A673 (cell line): ENCODE results near the gene HOXB3. TPM values are rescaled to one million over a fixed set of nuclear protein-coding genes. Genes with fewer than 3 reads are reported as not detected.

Source experiments
- BruUV-seq: library from RNA; stranded (reverse); fragments of 400-500 nt; replicated peaks from 2 replicates; lab custom pipeline; 2021; lab: Mats Ljungman, UMichigan
- CTCF ChIA-PET: fragments of 300-600 bp; sonication (Branson Sonifier 250); formaldehyde crosslinking; loops from one replicate; lab custom pipeline; 2022; ENCODE audit warnings: antibody characterized with exemption; lab: Charles Lee
- POLR2A ChIA-PET: fragments of 300-600 bp; sonication (Branson Sonifier 250); formaldehyde crosslinking; loops from one replicate; lab custom pipeline; 2022; ENCODE audit warnings: antibody characterized with exemption; ENCODE audit not compliant: low non-redundant PET; lab: Charles Lee
- DNase-seq: peaks from one replicate; pipeline ENCODE4 v3.0.0-alpha.2; 2015; ENCODE audit warnings: low spot score
- H3K27ac ChIP-seq: fragments of 200-600 bp; sonication (generic); 2 replicates; pipeline ENCODE4 v1.5.1; 2016; ENCODE audit warnings: mixed run types, low read depth, mild to moderate bottlenecking, mixed read lengths, antibody characterized with exemption, low read length; ENCODE audit not compliant: poor library complexity, severe bottlenecking
- H3K27me3 ChIP-seq: fragments of 200-600 bp; sonication (generic); replicated peaks from 2 replicates; pipeline ENCODE4 v1.6.1; 2017; ENCODE audit warnings: mixed run types, low read depth, mild to moderate bottlenecking, mixed read lengths, antibody characterized with exemption, low read length; ENCODE audit not compliant: insufficient read depth, poor library complexity
- H3K36me3 ChIP-seq: fragments of 200-600 bp; sonication (generic); 2 replicates; pipeline ENCODE4 v1.6.1; 2016; ENCODE audit warnings: mixed run types, mild to moderate bottlenecking, mixed read lengths, antibody characterized with exemption, low read length; ENCODE audit not compliant: insufficient read depth, poor library complexity, severe bottlenecking
- H3K4me1 ChIP-seq: fragments of 200-600 bp; sonication (generic); 2 replicates; pipeline ENCODE4 v1.6.1; 2017; ENCODE audit warnings: mixed run types, mild to moderate bottlenecking, mixed read lengths, antibody characterized with exemption, low read length; ENCODE audit not compliant: insufficient read depth, poor library complexity, severe bottlenecking
- H3K4me3 ChIP-seq: fragments of 200-600 bp; sonication (generic); 2 replicates; pipeline ENCODE4 v1.5.1; 2016; ENCODE audit warnings: low read depth, mixed run types, mild to moderate bottlenecking, mixed read lengths, low read length; ENCODE audit not compliant: poor library complexity, severe bottlenecking
- H3K9me3 ChIP-seq: fragments of 200-600 bp; sonication (generic); 2 replicates; pipeline ENCODE4 v1.6.1; 2016; ENCODE audit warnings: mixed run types, low read depth, mild to moderate bottlenecking, mixed read lengths, antibody characterized with exemption, low read length; ENCODE audit not compliant: poor library complexity, severe bottlenecking
- EZH2 ChIP-seq: fragments of 200-600 bp; sonication (generic); IDR thresholded peaks from 2 replicates; pipeline ENCODE4 v1.6.1; 2017; ENCODE audit warnings: borderline replicate concordance, low read depth, mild to moderate bottlenecking, mixed read lengths, antibody characterized with exemption, low read length; ENCODE audit not compliant: poor library complexity, severe bottlenecking
- intact Hi-C: fragments of 100-400 bp; cut with micrococcal nuclease; formaldehyde crosslinking; loops from one replicate; pipeline ENCODE4 v1.10.0; 2022; ENCODE audit not compliant: unreplicated experiment
- total RNA-seq: library from RNA; stranded (reverse); gene quantifications from 2 replicates; pipeline ENCODE4 v1.2.3, GENCODE V29; 2021
- TF ChIP-seq, protein P1 (sequence below): fragments of 300-800, 200-600 bp; sonication (generic); conservative IDR thresholded peaks from 2 replicates; pipeline ENCODE4 v1.5.1; 2017; ENCODE audit warnings: low read depth, mild to moderate bottlenecking, antibody characterized with exemption, low read length, moderate library complexity, mixed read lengths

HOXB3 gene
- total RNA-seq, 1 experiment from 2014 or later = 40.7 TPM

DNA sequence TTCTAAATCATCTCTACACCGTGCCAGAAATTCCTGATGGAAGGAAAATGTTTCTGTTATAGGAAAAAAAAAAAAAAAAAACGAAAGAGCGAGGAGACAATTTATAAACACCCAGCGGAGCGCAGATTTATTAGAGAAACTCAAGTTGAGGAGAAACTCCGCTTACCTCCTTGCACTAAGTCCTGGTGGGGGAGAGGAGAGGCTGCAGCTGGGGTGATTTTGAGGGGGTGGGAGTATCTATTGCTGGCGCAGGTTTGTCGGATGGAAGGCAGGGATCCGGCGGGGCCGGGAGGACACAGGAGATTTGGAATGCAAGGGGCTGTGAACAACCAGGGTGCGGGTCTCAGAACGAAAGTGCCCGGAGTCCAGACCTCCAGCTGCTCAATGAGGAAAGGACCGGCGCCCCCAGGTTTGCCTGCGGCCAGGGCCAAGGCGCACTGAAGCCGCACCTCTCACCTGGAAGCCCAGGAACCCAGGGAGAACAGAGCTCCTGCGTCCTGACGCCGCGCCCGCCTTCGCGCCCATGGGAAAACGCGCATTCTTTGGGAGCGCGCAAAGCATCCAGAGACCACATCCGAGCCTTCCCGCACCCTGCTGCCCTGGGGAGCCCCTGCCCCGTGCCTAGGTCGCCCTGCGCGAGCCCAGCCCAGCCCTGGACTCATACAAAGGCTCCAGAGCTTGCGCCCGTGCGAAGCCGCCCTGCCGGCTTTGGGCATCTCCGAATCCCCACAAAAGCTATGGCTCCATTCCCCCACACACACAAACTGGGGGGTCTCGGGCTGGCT is 27.6 kb upstream of the HOXB3 start:
- no peak overlapping the region for H3K27ac ChIP-seq
- no peak for TF ChIP-seq EZH2
- TF ChIP-seq, protein P1, sequence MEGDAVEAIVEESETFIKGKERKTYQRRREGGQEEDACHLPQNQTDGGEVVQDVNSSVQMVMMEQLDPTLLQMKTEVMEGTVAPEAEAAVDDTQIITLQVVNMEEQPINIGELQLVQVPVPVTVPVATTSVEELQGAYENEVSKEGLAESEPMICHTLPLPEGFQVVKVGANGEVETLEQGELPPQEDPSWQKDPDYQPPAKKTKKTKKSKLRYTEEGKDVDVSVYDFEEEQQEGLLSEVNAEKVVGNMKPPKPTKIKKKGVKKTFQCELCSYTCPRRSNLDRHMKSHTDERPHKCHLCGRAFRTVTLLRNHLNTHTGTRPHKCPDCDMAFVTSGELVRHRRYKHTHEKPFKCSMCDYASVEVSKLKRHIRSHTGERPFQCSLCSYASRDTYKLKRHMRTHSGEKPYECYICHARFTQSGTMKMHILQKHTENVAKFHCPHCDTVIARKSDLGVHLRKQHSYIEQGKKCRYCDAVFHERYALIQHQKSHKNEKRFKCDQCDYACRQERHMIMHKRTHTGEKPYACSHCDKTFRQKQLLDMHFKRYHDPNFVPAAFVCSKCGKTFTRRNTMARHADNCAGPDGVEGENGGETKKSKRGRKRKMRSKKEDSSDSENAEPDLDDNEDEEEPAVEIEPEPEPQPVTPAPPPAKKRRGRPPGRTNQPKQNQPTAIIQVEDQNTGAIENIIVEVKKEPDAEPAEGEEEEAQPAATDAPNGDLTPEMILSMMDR = no peak
- H3K36me3 ChIP-seq = no peaks in the 10 kb centered on the region
- H3K4me3 ChIP-seq = no peak overlapping the region
- no TSS peak for BruUV-seq
- DNase-seq = no peak
- intact Hi-C loops = loop anchor here (1.0 to 5.0 kb wide), 6 partner anchors 280 to 593 kb away; no protein-coding TSS in a partner anchor
- H3K9me3 ChIP-seq = no peaks in the 10 kb centered on the region
- ChIA-PET CTCF (interaction anchor here (0.7 to 1.2 kb wide), 4 partner anchors 16 to 425 kb away, joined by 3 to 9 read pairs (median 3); no protein-coding TSS in a partner anchor), POLR2A (no interaction called here)
- peaks cover 17% of the 10 kb centered on the region for H3K4me1 ChIP-seq
- H3K27me3 ChIP-seq = no peaks in the 10 kb centered on the region

DNA sequence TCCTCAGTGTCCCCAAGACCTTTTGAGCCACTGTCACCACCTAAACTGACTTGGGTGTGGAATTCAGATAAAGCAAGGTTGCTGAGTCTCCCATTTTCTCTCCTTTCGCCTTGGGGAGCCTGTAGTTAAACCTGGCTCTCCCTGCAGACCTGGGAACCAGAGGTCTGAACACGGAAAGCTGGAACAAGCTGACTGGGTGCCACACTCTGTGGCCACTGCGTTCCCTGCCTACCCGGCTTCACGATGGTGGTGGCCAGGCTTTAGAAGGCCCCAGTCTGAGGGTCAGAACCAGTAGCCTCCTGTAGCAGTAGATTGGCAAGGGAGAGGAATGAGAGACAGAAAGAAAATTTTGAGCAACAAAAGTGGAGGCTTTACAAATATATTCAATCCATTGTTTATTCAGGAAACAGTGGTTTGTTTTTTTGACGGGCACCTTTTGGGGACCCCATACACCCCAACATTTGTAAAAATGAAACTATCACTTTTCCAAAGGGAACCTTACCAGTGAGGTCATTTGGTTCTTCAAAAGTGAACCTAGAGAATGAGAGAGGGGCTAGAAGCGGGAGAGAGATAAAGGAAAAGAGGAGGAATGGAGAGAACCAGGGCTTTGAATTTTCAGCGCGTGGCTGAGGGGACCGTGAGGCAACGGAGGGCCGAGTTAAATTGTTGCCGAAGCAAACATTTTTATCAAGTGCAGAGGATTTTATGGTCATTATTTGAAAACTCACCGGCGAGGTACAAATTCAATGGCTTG is 26.9 kb upstream of the HOXB3 start:
- no peak overlapping the region for H3K4me3 ChIP-seq
- CTCF ChIA-PET = interaction anchor here (0.6 kb wide), 1 partner anchor 12 kb away, joined by 3 read pairs; the partner anchor contains the start of gene HOXB6
- no peaks in the 10 kb centered on the region for H3K9me3 ChIP-seq
- TF ChIP-seq EZH2 = no peak
- no peaks in the 10 kb centered on the region for H3K27me3 ChIP-seq
- POLR2A ChIA-PET = no interaction called here
- H3K27ac ChIP-seq = no peak overlapping the region
- intact Hi-C loops = loop anchor here (5.0 kb wide), 3 partner anchors 280 to 465 kb away; no protein-coding TSS in a partner anchor
- no TSS peak for BruUV-seq
- H3K4me1 ChIP-seq = peaks cover 19% of the 10 kb centered on the region
- no peaks in the 10 kb centered on the region for H3K36me3 ChIP-seq
- DNase-seq = no peak

DNA sequence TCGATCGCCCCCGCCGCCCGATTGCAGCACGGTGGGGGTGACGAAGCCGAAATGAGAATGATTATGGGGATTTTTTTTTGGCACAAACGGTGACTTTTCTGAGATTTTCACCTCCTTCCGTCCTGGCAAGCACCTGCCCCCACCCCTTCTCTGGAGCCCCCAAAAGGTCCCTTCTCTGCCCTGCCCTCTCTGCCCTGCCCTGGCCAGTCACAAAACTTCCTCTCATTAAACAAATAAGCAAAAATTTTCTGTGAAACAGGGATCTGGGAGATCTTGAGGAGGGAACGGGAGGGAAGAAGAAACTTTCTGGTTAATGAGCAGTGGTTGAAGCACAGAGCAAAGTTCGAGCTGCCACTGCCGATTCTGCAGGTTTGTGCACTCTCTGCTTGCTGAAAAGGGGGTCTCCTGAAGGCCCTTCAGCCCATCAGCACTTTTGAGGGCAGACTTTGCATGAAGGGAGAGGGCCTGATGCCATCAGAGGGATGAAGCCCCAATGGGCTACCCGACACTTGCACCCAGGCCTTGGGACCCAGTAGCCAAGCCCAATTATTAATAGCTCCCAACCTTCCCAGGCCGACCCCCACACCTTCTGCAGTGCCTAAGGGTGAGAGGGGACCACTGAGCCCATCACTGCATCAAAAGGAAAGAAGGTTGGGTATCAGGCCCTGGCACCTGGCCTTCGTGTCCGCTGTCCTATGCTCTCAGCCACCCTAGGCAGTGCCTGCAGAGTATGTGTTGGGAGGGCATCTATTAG is 26.1 kb upstream of the HOXB3 start:
- no peak overlapping the region for H3K27ac ChIP-seq
- DNase-seq = no peak
- no peaks in the 10 kb centered on the region for H3K9me3 ChIP-seq
- CTCF ChIA-PET = interaction anchor here (0.5 to 1.0 kb wide), 2 partner anchors 20 to 279 kb away, joined by 3 read pairs; no protein-coding TSS in a partner anchor
- no peaks in the 10 kb centered on the region for H3K27me3 ChIP-seq
- H3K4me1 ChIP-seq = peaks cover 22% of the 10 kb centered on the region
- intact Hi-C loops = loop anchor here (5.0 kb wide), 3 partner anchors 279 to 464 kb away; no protein-coding TSS in a partner anchor
- no TSS peak for BruUV-seq
- TF ChIP-seq, protein P1 = no peak
- TF ChIP-seq EZH2 = no peak
- POLR2A ChIA-PET = no interaction called here
- H3K4me3 ChIP-seq = peak overlapping the region; percentile 87
- no peaks in the 10 kb centered on the region for H3K36me3 ChIP-seq
